ENCODE data around the gene LNX1.

GRCh38 chr4:53431052-53431451 lies 160.2 kb downstream of the LNX1 start:
- TF ChIP-seq CTCF (IDR thresholded peaks at IDR 0.05; ENCODE audit: extremely low read depth in 1 of 2, insufficient read depth in 1 of 2, low read depth in 1 of 2, low read length in 2 of 2) (no peak), EZH2 (IDR thresholded peaks at IDR 0.05; ENCODE audit: borderline replicate concordance, low read depth, low read length, severe bottlenecking) (no peak), FOS (IDR thresholded peaks at IDR 0.05; ENCODE audit: borderline replicate concordance, insufficient read depth, low read length) (no peak), MAX (IDR thresholded peaks at IDR 0.05; ENCODE audit: insufficient read depth, insufficient read length) (no peak), POLR2A (IDR thresholded peaks at IDR 0.05; ENCODE audit: low read depth, low read length) (no peak), POLR2AphosphoS5 (IDR thresholded peaks at IDR 0.05; ENCODE audit: insufficient read depth, low read depth, low read length) (no peak)

All from endothelial cell of umbilical vein (primary cell).